Memory B cell (primary cell): Measurements from ENCODE around the gene DGKH.
"Not testable (repeated sequence)": the region's sequence is repeated elsewhere in the genome, so short reads cannot be mapped to it uniquely, and the experiment has no call there.

Source experiments
- ATAC-seq: fragments of 150-1000 bp; cut with Tn5 transposase; 2 replicates; pipeline ENCODE4 v1.10.0; 2021; ENCODE audit warnings: low read depth, mild to moderate bottlenecking, moderate library complexity
- DNase-seq, 2 donors: peaks; one replicate each; pipeline ENCODE4 v3.0.0; 2022; ENCODE audit warnings: low spot score in 2 of 2
- H3K27ac Mint-ChIP-seq: one replicate; pipeline ENCODE4 v1.8.0; 2022; ENCODE audit warnings: mild to moderate bottlenecking, moderate library complexity, mixed read lengths
- H3K27me3 Mint-ChIP-seq: one replicate; pipeline ENCODE4 v1.8.0; 2022; ENCODE audit warnings: mixed read lengths
- H3K36me3 Mint-ChIP-seq: one replicate; pipeline ENCODE4 v1.8.0; 2022; ENCODE audit warnings: mild to moderate bottlenecking, mixed read lengths
- H3K4me1 Mint-ChIP-seq: one replicate; pipeline ENCODE4 v1.8.0; 2022; ENCODE audit warnings: mixed read lengths
- H3K4me3 Mint-ChIP-seq: one replicate; pipeline ENCODE4 v1.8.0; 2022; ENCODE audit warnings: mild to moderate bottlenecking, moderate library complexity, mixed read lengths
- H3K9me3 Mint-ChIP-seq: one replicate; pipeline ENCODE4 v1.8.0; 2022; ENCODE audit warnings: mixed read lengths

Gene DGKH

DNA sequence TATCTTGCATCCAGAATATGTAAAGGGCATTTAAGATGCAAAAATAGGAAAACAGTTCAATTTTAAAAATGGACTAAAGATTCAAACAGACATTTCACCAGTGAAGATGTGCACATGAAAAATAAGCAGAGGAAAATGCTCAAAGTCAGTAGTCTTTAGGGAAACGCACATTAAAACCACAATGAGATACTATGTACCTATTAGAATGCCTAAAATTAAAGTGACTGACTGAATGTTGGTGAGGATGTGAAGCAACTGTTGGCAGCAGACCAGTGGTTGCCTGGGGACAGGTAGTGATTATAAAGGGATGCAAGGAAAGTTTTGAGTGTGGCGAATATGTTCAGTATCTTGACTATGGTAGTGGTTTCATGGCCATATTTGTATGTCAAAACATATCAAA lies 75.2 kb downstream of the DGKH start:
- peaks cover 2% of the 10 kb centered on the region for H3K27me3 Mint-ChIP-seq
- no peaks in the 10 kb centered on the region for H3K4me1 Mint-ChIP-seq
- no peak overlapping the region for H3K4me3 Mint-ChIP-seq
- ATAC-seq = no peak
- no peaks in the 10 kb centered on the region for H3K9me3 Mint-ChIP-seq
- no peak overlapping the region for H3K27ac Mint-ChIP-seq
- no peaks in the 10 kb centered on the region for H3K36me3 Mint-ChIP-seq
- DNase-seq = no peak

DNA sequence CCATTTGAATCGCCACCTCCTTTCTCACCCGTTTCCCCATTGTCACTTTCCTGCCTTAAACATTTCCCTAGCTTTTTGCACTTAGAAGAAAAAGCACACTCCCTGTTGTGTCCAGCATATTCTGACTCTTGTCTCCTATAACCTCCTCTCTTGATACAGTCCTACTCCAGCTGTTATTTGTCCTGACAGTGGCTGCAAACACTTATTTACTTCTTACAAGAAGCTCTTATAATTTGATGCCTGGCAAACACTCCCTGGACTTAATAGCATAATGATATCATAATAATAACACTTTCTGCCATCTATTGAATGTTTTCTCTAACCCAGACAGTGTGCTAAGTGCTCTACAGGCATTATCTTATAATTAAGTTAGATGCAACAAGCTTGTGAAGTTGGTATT lies 76.6 kb downstream of the DGKH start:
- no peak for ATAC-seq
- H3K27me3 Mint-ChIP-seq = peaks cover 2% of the 10 kb centered on the region
- H3K27ac Mint-ChIP-seq = no peak overlapping the region
- DNase-seq = no peak
- no peak overlapping the region for H3K4me3 Mint-ChIP-seq
- H3K9me3 Mint-ChIP-seq = no peaks in the 10 kb centered on the region
- no peaks in the 10 kb centered on the region for H3K36me3 Mint-ChIP-seq
- no peaks in the 10 kb centered on the region for H3K4me1 Mint-ChIP-seq

DNA sequence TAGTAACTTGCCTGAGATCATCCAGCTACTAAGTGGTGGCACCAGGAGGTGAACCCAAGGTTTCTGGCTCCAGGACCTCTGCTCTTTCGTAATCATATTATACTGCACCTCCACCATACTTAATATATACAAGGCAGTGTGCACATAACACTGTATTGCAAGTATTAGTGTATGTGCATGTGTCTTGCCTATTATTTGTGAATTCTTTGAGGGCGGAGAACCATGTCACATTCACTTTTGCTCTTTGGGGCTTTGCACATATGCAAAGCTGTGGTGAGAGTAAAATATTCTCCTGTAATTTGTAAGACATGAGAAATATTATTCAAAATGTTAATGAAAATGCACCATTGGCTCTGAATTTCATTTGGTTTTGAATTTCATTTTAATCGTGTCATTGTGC lies 78.6 kb downstream of the DGKH start:
- Mint-ChIP-seq H3K4me1 (no peaks in the 10 kb centered on the region), H3K27ac (no peak overlapping the region), H3K4me3 (no peak overlapping the region), H3K27me3 (peaks cover 2% of the 10 kb centered on the region), H3K9me3 (no peaks in the 10 kb centered on the region), H3K36me3 (no peaks in the 10 kb centered on the region)
- ATAC-seq (no peak), DNase-seq (no peak)

DNA sequence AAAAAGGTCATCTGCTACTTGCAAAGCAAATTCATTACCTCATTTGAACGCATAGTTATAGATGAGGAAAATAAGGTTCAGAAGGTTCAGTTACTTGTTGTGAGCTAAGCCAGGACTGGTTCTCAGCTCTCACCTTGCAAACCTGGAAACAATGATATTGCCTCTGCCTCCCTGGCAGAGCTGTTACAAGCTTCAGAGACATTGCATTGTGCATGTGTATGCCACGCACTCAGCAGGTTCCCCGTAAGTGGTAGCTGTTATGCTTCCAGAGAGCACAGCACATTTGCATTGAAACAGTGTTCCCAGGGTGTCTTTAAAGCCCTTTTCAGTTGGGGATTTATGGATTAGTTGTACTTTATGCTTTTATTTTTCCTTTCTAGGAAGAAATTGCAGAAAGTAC lies 80.6 kb downstream of the DGKH start:
- no peak overlapping the region for H3K4me3 Mint-ChIP-seq
- H3K36me3 Mint-ChIP-seq = no peaks in the 10 kb centered on the region
- no peak for DNase-seq
- no peaks in the 10 kb centered on the region for H3K4me1 Mint-ChIP-seq
- no peak overlapping the region for H3K27ac Mint-ChIP-seq
- H3K27me3 Mint-ChIP-seq = peaks cover 2% of the 10 kb centered on the region
- ATAC-seq = no peak
- H3K9me3 Mint-ChIP-seq = no peaks in the 10 kb centered on the region

DNA sequence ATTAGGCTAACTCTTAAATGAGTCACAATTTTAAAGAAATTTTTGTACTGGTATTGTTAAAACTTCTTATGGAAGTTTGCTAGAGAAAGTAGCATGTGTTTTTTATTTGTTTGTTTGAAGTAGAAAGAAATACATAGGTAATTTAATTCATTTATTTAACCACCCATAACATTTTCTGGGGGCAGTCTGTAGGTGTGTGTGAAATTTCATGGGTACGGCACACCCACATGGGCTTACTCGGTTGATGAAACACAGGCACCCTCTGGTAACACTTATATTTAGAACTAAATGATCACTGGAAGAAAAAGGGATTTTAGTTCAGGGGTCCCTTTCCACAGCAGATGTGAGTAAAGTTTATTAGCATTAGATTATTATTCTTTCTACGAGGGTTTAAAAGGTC lies 88.1 kb downstream of the DGKH start:
- H3K36me3 Mint-ChIP-seq = peaks cover 2% of the 10 kb centered on the region
- H3K27ac Mint-ChIP-seq = no peak overlapping the region
- no peak for ATAC-seq
- H3K27me3 Mint-ChIP-seq = no peaks in the 10 kb centered on the region
- no peak overlapping the region for H3K4me3 Mint-ChIP-seq
- H3K4me1 Mint-ChIP-seq = no peaks in the 10 kb centered on the region
- H3K9me3 Mint-ChIP-seq = peaks cover 2% of the 10 kb centered on the region
- DNase-seq = no peak

DNA sequence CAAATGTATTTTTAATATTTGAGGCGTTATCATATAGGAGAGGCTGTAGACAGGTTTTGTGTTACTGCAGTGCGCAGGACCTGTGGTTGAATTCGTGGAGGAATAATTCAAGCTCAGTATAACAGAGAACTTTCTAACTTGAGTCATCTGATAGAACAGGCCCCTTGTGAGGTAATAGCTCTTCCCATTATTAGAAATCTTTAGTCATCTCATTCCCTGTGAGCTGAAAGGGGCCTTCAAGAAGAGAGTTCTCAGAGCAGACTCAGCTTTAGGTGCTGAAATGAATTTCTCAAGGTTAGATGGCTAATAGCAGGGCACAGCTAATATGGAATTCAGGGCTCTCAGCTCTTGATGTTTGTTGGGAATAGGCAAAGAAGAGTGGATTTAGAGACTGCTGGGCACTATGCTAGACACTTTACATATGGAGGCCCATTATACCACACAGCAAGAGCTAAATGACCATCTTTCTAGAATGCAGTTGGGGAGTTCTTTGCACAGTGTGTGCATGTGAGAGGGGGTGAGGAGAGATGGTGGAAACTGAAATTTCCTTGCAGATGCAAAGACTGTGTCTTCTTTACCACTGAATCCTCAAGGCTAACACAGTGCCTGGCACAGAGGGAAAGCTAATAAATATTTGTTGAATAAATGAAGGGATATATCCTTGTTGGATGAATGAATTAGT lies 89.5 kb downstream of the DGKH start:
- Mint-ChIP-seq H3K27me3 (no peaks in the 10 kb centered on the region), H3K27ac (no peak overlapping the region), H3K4me3 (no peak overlapping the region), H3K4me1 (no peaks in the 10 kb centered on the region), H3K36me3 (peaks cover 3% of the 10 kb centered on the region), H3K9me3 (peaks cover 3% of the 10 kb centered on the region)
- DNase-seq (no peak), ATAC-seq (no peak)

DNA sequence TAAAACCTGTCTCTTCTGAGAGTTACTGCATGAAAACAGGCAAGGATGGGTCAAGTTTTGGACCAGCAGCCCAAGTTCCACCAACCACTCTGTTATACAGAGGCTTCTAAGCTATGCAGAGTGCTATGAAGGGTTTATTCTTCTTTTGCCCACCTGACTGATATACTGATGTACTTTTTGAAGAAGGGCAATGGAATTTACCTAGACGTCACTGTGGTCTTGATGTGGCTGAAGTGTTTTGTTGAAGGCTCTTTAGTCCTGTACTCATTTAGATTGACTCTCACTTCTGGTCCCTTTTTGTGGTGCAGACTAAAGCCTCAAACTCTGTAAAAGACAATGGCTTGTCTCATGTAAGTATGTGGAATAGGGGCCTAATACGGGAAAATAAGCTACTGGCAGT lies 92.0 kb downstream of the DGKH start:
- no peak for ATAC-seq
- Mint-ChIP-seq H3K27ac (no peak overlapping the region), H3K4me3 (no peak overlapping the region), H3K36me3 (peaks cover 3% of the 10 kb centered on the region), H3K4me1 (no peaks in the 10 kb centered on the region), H3K9me3 (peaks cover 3% of the 10 kb centered on the region), H3K27me3 (no peaks in the 10 kb centered on the region)
- no peak for DNase-seq

DNA sequence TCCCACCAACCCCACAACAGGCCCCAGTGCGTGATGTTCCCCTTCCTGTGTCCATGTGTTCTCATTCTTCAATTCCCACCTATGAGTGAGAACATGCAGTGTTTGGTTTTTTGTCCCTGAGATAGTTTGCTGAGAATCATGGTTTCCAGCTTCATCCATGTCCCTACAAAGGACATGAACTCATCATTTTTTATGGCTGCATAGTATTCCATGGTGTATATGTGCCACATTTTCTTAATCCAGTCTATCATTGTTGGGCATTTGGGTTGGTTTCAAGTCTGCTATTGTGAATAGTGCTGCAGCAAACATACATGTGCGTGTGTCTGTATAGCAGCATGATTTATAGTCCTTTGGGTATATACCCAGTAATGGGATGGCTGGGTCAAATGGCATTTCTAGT lies 92.6 kb downstream of the DGKH start:
- not testable (repeated sequence) for H3K27me3 Mint-ChIP-seq, ATAC-seq, H3K4me3 Mint-ChIP-seq, H3K27ac Mint-ChIP-seq, DNase-seq, H3K36me3 Mint-ChIP-seq, H3K4me1 Mint-ChIP-seq, H3K9me3 Mint-ChIP-seq

DNA sequence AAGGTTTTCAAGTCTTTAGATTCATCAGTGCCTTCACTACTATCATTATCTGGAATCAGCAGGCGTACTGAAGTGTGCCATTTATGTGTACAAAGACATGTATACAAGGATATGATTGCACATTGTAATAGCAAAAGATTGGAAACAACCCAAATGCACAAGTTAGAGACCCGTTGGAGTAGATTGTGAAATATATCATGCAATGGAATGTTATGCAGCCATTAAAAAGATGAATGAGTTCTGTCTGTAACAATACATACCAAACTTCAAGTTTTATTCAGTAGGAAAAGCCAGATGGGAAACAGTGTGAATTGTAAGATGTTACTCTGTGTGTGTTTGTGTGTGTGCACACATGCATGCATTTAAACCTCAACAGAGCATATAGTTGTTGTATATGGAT lies 97.9 kb downstream of the DGKH start:
- Mint-ChIP-seq H3K27me3 (peaks cover 4% of the 10 kb centered on the region), H3K4me3 (no peak overlapping the region), H3K36me3 (peaks cover 4% of the 10 kb centered on the region), H3K9me3 (peaks cover 7% of the 10 kb centered on the region), H3K27ac (no peak overlapping the region), H3K4me1 (no peaks in the 10 kb centered on the region)
- no peak for ATAC-seq
- DNase-seq = no peak

DNA sequence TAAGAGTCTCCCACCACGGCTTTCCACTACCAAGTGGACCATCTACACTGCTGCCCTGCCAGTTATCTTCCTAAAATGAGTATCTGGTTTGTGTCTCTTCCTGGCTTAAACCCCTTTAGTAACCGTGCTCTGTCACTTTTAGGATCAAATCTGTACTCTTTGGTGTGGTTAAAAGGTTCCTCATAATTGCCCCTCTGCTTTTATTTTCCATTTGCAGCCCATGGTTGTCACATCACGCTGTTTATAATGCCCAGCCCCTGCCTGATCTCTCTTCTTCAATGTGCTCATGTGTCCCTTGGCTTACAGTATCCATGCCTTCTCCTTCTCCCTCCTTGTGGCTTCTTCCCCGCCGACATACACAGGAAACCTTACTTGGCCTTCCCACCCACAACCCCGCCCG lies 100.1 kb downstream of the DGKH start:
- ATAC-seq (no peak), DNase-seq (no peak)
- Mint-ChIP-seq H3K36me3 (peaks cover 2% of the 10 kb centered on the region), H3K4me1 (no peaks in the 10 kb centered on the region), H3K27me3 (peaks cover 4% of the 10 kb centered on the region), H3K9me3 (peaks cover 5% of the 10 kb centered on the region), H3K27ac (no peak overlapping the region), H3K4me3 (no peak overlapping the region)

DNA sequence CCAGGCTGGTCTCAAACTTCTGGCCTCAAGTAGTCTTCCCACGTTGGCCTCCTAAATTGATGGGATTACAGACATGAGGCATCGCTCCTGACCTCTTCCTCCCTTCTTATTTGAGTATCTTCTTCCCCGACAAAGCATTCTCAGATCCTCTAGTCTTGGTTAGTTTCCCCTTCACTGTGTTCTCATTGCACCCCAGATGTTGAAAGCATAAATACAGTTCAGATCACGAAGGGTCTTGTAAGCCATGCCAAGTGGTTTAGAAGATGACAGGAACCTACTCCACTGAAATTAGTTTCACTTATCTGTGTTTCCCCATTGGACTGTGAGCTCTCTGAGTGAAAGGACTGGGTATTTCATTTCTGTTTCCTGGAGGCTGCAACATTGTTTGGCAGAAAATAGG lies 100.7 kb downstream of the DGKH start:
- Mint-ChIP-seq H3K36me3 (peaks cover 2% of the 10 kb centered on the region), H3K27me3 (peaks cover 4% of the 10 kb centered on the region), H3K4me1 (no peaks in the 10 kb centered on the region), H3K9me3 (peaks cover 5% of the 10 kb centered on the region), H3K27ac (no peak overlapping the region), H3K4me3 (no peak overlapping the region)
- DNase-seq (no peak), ATAC-seq (no peak)

DNA sequence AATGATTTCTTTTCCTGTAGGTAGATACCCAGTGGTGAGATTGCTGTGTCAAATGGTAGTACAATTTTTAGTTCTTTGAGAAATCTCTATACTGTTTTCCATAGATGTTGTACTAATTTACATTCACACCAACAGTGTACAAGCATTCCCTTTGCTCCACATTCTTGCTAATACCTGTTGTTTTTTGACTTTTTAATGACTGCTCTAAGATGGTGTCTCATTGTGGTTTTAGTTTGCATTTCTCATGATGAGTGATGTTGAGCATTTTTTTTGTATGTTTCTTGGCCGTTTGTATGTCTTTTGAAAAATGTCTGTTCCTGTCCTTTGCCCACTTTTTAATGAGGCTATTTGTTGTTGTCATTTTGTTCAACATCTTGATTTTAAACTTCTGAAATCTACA lies 103.3 kb downstream of the DGKH start:
- no peak for ATAC-seq
- Mint-ChIP-seq H3K4me1 (no peaks in the 10 kb centered on the region), H3K4me3 (no peak overlapping the region), H3K27me3 (peaks cover 3% of the 10 kb centered on the region), H3K27ac (no peak overlapping the region), H3K36me3 (no peaks in the 10 kb centered on the region), H3K9me3 (peaks cover 2% of the 10 kb centered on the region)
- no peak for DNase-seq

DNA sequence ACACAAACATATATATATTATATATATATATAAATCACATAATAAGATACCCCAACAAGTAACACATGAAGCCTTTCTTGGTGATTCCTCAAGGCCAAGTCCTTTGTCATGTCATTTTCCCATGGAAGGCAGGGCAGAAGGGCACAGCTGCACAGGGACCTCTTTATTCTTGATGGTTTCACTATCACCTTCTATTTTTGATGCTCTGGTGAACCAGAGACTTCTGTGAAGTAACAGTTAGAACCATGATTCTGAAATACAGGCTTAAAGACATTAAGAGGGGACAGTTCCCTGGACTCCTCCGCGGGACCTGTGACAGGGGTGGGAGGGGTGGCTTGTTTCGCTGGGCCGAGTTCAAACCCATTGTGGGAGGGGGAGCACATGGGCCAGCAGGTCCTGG lies 104.0 kb downstream of the DGKH start:
- H3K27me3 Mint-ChIP-seq = peaks cover 2% of the 10 kb centered on the region
- H3K4me3 Mint-ChIP-seq = no peak overlapping the region
- H3K4me1 Mint-ChIP-seq = no peaks in the 10 kb centered on the region
- H3K27ac Mint-ChIP-seq = no peak overlapping the region
- DNase-seq (no peak), ATAC-seq (no peak)
- no peaks in the 10 kb centered on the region for H3K36me3 Mint-ChIP-seq
- peaks cover 2% of the 10 kb centered on the region for H3K9me3 Mint-ChIP-seq

DNA sequence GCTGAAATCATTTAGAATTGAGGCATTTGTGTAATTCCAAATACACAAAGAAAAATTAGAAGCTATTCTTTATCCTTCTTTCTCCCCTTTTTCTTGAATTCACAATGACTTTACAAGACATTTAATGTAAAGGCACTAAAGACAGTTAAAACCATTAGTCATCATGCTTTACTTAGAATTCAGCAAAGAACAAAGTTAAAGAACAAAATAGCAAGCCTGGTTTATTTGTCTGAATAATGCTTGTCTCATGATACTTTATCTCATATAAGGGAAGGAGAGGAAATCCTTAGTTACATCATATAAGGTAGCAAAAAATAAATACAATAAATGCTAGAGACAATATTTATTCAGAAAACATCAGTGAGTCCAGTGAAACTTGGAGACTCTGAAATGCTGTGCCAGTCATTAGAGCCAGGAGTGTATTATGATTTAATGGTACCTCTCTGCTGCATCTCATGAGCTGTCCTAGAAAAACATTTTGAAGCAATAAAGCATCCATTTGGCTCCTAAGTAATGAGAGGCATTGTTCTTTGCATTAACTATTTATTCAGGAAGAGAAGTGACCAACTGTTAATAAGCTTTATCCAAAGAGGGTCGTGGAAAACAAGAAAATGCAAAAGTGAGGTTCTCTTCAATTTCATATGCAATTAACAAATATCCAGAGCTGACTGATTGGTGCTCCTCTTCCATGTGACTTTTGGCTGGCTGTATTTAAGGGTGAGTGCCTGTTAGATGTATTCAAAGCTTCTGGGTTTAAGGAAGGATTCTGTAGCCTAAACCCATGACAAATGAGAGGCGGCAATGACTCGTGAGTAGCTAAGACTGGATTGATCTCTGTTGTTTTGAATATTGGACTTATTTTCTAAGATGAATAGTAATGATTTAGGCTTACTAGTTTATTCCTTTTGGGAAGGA lies 105.0 kb downstream of the DGKH start:
- DNase-seq (no peak), ATAC-seq (no peak)
- Mint-ChIP-seq H3K4me1 (no peaks in the 10 kb centered on the region), H3K9me3 (peaks cover 2% of the 10 kb centered on the region), H3K4me3 (no peak overlapping the region), H3K27me3 (peaks cover 2% of the 10 kb centered on the region), H3K36me3 (no peaks in the 10 kb centered on the region), H3K27ac (no peak overlapping the region)

DNA sequence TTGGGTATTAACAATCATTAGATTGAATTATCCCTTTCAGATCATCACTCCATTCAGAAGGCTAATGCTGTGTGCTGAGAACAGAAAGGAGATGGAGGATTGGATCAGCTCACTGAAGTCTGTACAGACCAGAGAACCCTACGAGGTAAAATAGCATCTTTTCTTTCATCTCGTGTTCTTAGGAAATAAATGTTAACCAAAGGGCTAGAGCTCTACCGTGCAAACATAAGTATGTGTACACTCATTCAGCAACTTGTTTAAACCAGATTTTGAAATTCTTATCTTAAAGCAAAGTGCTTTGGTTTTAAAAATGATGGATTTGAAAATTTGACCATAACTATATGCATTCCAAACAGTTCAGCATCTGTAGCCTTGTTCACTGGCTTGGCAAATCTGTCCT lies 106.8 kb downstream of the DGKH start:
- H3K4me3 Mint-ChIP-seq = no peak overlapping the region
- no peak overlapping the region for H3K27ac Mint-ChIP-seq
- no peaks in the 10 kb centered on the region for H3K27me3 Mint-ChIP-seq
- H3K9me3 Mint-ChIP-seq = peaks cover 2% of the 10 kb centered on the region
- no peaks in the 10 kb centered on the region for H3K36me3 Mint-ChIP-seq
- ATAC-seq (no peak), DNase-seq (no peak)
- no peaks in the 10 kb centered on the region for H3K4me1 Mint-ChIP-seq
